NCI-H2107 treated with DMSO at 0.1 percent for 48 hours (cell line): Measurements from ENCODE around the gene CROCC2.

Source experiments
- DNase-seq: peaks from one replicate; lab custom pipeline; 2025; ENCODE audit not compliant: unreplicated experiment; lab: John Stamatoyannopoulos, UW

CROCC2 gene

DNA sequence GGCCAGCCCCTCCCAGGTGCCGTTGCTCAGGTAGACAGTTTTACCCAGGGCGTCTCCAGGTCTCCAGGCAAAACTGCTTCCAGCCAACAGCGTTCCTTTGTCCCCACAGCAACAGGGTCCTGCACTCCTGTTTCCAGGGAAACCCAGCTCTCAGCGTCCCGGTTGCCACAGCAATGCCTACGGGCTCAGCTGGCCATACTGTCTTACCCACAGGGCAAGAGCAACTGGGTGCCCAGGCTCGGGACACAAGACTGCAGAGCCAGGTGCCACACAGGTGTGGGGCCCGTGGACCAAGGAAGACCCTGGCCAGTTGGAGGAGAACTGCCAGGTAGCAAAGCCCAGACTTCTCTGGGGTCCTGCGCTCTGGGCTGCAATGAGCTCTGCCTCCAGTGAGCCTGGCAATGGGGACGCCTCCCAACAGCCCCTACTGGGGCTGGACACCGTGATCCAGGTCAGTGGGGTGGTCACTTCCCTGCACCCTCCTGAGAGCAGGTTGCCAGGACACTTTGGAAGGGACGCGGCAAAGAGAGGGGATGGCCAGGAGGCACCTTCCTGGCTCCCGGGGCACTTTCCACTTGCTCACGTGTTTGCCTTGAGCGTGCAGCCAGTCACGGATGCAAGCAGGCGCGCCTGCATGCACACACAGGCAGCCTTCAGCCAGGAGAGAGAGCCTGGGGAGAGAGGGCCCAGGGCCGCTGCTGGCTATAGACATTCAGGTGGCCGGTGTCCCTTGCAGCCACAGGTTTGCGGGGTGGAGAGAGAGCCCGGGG, at the start of gene CROCC2:
CROCC2 (plus strand) TSS at position 196 of the 770 bp plus-strand sequence; CDS start at position 374, 178 bp downstream.
- DNase-seq: no peak

DNA sequence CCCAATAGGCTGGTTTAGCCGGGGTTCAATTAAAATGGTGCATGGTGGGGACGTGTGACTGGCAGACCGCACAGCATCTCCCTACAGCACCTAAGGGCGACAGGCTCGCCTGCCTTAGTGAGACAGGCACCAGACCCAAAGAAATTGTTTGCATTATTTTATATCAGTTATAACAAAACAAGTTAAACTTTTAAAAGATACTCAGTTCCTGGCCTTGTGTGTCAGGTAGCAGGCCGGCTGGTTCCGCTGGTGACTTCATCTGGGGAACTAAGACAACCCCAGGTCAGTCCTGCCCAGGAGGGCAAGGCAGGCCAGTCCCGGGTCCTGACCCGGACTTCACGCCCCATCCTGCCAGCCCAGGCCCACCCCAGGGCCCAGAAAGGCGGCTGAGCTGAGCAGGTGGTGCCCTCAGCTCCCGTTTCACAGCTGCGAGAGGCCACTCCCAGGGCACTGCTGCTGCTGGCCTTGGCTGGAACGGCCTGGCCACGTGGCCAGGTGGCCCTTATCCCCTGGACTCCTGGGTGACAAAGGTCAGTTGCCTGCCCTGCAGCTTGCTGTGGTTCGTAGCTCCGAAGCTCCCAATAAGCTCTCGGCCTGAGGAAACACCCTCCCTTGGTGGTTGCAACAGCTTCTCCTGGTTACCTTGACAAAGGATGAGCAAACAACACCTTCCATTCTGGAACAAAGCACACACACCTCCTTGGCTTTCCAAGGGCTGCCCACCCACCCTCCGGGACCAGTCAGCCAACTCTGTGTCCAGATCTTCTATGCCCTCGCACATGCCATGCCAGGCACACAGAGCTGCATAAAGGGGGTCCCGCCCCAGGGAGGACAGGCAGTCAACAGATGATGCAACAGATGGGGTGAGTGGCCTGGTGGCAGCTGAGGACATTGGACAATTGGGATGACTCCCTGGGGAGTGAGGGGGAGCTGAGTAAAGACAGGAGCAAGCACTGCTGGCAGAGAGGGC, 48.8 kb upstream of the CROCC2 start:
- DNase-seq: no peak

DNA sequence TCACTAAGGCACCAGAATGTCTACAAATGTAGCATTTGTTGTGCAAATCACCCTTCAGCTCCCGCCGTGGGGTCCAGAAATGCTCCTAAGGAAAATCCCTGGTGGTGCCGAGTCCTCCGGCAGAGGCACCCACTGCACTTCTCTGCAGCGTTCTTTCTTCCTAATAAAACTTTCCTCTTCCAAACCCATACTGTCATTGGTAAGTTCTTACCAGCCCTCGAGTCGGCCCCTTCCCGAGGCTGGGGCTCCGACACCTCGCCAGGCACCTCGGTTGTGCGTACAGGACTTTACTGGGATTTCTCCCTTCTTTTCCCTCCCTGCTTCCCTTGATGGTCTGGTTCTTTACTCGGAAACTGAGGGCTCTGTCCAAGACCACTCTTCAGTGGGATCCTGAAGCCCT, 47.8 kb upstream of the CROCC2 start:
- DNase-seq: no peak

DNA sequence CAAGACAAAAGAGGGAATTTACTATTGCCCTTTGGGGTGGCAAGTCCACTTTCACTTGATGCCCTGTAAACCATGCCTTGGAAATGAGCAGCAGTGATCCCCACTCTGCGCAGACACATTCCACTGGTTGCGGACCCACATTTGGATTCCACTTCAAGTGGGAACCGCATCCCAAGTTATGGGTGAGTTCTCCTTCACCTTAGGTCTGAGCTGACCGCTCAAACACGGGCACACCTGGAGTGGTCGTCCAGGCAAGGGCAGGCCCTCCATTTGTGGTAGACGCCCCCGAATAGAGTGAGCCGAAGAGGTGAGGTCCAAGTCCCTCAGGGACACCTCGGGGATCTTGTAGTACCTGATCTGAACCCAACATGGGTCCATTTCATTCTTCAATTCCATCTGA, 47.3 kb upstream of the CROCC2 start:
- DNase-seq: no peak

DNA sequence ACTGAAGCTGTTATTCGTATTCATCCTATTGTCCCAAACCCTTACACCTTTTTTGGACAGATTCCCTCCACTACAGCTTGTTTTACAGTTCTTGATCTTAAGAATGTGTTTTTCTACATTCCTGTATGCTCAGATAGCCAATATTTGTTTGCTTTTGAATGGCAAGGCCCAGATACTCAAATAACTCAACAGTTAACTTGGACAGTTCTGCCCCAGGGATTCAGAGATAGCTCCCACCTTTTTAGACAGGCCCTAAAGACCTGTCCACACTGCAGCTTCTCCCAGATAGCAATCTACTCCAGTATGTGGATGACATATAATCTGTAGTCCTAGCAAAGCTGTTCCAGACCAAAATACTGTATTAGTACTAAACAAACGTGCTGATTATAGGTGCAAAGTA, 44.6 kb upstream of the CROCC2 start:
- DNase-seq: no peak

DNA sequence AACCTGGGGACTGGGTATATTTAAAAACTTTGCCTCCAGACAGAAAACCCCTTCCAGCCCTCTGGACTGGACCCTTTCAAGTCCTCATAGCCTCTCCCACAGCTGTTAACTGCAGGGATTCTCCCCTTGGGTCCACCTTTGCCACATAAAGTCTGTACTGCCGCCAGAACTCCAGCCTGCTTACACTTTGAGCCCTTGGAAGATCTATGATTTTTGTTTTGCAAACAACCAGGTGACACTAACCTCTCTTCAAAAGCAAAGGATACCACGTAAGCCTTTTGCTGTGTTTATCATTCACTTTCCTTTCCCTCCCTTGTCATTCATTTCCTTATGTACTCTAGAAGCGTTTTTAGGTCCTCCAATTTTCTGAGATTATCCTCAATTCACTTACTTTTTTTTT, 41.7 kb upstream of the CROCC2 start:
- DNase-seq: no peak

DNA sequence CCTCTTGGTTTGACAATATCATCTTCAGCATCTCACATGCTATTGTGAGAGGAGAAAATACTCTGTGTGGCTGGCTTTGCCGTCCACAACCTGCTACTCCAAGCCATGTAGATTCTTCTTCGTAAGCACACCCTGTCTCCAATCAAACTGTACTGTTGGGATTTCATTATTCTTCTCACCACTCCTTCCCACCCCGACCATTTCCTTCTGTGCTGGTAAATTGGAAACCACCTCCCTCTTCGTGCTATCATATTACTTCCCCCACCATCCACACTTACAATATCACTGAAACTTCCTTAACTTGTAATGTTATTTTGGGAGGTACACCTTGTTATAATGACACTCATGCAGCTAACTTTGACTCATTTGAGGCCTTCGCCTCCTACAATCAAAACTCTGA, 40.7 kb upstream of the CROCC2 start:
- DNase-seq: no peak

DNA sequence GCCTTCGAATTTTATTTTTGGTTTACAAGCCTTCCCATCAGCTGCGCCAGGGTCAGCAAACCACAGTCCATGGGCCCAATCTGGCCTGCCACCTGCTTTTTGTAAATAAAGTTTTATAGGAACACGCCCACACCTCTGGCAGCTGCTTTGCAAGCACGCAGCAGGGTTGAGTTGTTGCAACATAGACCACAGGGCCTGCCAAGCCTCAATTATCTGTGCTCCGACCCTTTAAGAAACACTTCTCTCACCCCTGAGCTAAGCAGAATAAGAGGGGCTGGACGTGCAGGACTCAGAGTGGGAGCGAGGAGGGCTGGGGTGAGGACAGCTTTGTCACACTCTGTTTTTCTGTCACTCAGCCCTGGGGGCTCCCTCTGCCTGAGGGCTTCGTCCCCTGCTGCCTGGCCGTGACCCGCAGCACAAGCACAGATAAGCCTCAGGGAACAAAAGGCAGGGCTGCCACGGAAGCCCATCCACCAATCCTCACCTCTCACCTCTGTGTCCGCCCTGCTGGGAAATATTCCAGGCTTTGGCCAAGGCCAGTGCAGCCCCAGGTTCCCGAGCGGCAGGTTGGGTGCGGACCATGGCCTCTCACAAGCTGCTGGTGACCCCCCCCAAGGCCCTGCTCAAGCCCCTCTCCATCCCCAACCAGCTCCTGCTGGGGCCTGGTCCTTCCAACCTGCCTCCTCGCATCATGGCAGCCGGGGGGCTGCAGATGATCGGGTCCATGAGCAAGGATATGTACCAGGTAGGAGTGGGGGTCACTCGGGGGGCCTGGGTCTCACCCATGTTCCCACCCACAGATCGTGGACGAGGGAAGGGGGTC, 37.6 kb upstream of the CROCC2 start, which contains the start of gene AGXT:
AGXT (plus strand) TSS at position 539 of the 823 bp plus-strand sequence; CDS start at position 581, 42 bp downstream.
- no peak for DNase-seq

DNA sequence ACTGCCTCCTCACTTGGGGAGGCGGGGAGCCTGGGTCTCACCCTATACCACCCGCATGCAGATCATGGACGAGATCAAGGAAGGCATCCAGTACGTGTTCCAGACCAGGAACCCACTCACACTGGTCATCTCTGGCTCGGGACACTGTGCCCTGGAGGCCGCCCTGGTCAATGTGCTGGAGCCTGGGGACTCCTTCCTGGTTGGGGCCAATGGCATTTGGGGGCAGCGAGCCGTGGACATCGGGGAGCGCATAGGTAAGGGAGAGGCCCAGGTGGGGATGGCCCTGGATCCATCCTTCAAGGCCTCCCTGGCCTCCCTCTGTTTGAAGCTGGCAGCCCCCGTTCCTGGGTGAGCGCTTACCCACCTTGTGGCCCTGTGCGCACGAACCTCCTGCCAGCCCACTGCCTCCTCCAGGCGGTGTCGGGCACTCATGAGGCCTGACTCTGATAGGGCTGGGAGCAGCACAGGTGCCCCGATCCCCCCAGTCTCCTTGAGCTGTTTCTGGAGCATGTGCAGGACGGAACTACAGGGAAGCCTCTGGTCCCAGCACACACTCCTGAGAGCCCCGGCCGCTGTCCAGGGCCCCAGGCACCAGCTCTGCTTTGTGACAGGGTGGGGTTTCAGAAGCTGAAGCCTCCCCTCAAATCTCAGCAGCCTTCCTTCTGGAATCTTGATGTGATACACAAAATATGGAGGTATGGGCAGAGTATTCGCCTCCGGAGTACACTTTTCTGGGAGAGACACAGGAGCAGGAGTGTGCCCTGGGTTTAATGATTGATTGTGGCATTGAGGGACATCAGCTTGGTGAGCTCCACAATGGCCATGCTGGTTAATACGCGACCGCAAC, 36.8 kb upstream of the CROCC2 start:
- DNase-seq: no peak

DNA sequence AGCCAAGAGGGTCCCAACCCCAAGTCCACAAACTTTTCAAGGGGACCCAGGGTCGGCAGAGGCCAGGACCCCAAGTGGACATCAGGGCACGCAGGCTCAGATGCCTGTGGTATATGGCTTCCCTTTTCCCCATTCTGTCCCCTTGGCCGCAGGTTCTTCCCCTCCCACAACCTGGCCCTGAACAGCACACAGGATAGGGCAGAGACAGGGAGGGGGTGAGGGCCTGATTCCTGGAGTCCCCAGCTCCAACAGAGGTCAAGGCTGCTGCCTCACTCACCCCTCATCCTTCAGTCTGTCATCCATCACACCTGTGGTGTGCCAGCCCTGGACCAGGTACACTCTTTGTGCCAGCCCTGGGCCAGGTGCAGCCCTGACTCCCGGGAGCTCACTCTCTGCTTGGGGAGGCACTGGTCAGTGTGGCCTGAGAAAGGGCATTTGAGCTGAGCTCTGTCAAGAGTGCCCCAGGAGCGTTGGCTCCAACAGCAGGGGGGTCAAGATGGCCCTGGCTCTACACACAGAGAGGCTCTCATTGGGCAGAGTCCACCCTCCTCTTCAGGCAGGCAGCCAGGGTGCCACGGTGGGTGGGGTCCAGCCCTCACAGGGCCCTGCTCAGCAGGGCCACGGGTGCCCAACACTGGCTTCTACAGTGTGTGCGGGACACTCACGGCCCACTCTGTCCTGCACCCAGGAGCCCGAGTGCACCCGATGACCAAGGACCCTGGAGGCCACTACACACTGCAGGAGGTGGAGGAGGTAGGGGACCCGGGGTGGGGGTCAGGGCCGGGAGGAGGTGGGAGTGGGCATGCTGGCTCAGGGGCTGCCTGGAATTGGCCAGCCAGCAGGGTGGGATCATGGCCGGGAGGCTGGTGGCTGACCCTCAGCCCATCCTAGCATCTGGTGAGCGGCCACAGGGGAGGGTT, 35.9 kb upstream of the CROCC2 start:
- DNase-seq: no peak

DNA sequence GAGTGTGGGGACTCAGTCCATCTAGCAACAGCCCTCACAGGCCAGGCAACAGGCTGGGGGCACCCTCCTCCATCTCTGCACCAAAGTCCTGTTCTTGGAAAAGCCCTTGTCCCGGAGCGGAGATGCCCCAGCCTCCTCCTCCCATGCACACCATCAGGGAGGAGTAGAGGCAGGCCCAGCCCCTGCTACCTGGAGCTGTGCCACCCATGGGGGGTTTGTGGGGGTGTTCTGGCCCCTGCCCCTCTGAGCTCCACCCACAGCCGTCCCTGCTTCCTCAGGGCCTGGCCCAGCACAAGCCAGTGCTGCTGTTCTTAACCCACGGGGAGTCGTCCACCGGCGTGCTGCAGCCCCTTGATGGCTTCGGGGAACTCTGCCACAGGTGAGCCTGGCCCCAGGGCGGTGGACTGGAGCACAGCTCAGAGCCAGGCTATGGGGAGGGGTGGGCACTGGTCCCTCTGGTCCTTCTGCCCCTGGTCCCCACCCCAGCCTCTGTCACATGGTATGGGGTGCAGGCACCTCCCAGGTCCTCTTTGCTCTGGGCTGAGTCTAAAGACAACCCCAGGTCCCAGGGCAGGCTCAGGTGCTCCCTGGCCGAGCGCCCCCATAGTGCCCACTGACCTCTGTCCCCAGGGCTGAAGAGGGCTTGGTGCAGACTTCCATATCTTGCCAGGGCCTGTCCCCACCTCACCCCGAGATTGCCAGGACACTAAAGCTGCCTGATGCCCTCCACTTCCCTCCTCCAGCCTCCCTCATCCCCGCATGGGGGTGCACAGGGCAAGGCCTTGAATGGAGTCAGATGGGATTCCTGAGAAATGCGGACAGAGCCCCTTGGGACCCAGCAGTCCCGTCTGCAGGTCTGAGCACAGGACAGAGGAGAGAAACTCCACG, 34.8 kb upstream of the CROCC2 start:
- no peak for DNase-seq

DNA sequence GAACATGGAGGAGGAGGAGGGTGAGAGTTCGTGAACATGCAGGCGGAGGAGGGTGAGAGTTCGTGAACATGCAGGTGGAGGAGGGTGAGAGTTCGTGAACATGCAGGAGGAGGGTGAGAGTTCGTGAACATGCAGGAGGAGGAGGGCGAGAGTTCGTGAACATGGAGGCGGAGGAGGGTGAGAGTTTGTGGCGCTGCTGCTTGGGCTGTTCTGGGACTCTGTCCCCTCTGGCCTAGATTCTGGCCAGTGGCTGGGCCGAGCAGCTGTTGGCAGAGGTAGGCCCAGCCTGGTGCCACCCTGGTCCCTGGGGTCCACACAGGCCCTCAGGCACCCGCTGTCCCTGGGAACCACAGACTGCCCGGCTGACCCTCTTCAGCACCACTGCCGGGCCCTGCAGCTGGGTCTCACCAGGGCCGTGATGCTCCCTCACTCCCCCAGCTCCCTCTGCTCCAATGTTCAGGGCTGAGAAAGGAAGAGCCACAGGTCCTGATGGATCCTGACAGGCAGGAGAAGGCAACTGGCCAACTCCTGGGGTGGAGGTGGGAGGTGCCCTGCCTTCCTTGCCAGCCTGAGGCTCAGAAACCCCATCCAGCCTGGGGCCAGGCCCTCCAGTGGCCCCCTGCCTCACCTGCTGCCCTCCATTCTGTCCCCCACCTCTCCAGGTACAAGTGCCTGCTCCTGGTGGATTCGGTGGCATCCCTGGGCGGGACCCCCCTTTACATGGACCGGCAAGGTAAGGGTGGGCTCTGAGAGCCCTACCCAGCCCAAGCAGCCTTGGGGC, 33.6 kb upstream of the CROCC2 start:
- DNase-seq: no peak

DNA sequence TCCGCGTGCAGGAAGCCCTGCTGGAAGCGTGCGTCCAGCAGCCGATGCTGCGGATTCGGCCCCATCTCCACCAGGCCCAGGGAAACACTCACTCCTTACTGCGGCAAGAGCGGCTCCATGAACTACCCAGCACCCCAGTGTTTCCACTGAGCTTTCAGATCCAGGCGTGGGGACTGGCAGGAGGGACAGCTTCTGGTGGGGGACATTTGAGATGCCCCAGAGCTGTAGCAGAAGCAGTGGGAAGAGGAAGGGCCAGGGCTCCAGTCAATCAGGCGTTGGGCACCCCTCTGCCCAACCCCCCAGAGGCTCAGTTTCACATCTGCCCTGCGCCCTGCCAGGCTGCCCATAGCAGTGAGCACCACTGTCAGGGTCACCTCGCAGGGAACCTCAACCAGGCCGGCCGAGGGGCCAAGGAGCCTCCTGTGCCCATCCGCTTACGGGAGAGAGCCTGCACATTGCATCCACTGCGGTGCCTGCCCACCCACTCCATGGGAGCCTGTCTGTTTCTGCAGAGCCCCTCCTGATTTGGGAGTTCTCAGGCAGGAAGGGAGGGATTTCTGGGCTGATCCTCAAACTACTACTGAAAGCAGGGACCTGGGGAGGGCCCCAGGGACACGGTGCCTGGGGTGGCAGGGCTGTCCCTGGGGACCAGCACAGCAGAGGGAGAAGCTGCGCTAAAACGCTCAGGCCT, 32.9 kb upstream of the CROCC2 start:
- no peak for DNase-seq

DNA sequence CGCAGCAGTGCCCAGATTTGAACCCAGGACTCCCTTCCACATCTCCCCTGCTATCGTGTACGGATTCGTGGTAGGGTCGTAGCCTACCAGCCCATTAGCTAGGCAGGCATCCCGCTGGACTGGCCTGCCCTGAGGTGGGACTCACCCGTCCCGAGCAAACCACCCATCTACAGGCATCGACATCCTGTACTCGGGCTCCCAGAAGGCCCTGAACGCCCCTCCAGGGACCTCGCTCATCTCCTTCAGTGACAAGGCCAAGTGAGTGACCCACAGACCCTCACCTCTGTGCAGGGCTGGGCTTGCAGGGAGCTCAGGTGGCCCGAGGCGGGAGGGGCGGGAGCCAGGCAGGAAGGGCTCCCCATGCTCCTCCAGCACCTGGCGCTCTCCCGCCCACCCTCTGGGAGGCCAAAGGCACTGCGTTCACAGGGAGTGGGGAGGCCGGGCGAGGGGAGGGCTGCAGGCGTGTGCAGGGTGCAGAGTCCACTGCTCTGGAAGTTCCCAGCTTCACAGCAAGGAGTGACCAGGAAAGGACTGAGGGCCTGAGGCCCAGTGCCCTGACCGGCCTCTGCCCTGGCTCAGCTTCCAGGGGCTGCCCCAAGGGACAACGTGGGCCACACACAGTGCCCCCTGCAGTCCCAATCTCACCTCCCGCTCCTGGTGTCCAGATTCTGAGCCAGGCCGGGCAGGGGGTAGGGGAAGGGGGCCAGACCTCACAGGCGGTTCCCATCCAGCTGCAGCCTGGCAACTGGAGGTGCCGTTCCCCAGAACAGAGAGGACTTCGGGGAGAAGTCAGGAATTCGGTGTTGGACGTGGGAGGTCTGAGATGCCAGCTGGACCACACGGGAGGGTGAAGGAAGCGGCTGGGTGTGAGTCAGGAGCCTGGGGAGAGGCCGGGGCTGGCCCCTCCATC, 32.1 kb upstream of the CROCC2 start:
- no peak for DNase-seq

DNA sequence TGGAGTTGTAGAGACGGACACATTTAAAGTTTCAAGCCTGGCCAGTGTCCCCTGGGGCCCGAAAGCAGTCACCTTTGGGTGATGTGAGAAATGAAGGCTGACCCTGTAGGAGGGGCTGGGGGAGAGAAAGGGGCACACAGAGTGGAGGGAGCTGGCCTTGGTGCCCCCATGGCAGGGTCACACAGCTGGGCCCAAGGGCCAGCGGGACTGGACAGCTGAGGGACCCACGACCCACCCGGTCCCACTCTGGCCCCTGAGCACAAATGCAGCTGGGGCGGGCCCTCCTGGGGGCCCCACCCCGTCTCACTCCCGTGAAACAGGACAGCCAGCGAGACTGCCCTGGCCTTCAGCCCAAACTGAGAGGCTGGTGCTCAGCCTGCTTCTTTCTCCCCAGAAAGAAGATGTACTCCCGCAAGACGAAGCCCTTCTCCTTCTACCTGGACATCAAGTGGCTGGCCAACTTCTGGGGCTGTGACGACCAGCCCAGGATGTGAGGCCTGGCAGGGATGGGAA, 31.4 kb upstream of the CROCC2 start:
- DNase-seq: no peak
